ENCODE results near the gene IL17A.

Gene IL17A

GRCh38 chr6:52217761-52218160 is 31.6 kb downstream of the IL17A start:
- no peak for DNase-seq

GRCh38 chr6:52221302-52221701 is 35.1 kb downstream of the IL17A start:
- DNase-seq: no peak

GRCh38 chr6:52227495-52227894 is 41.3 kb downstream of the IL17A start:
- no peak for DNase-seq

GRCh38 chr6:52230685-52231084 is 44.5 kb downstream of the IL17A start:
- no peak for DNase-seq

- DNase-seq: no peak
Measured at GRCh38 chr6:52231406-52232127, 45.4 kb downstream of the IL17A start.

- DNase-seq: no peak
Measured at GRCh38 chr6:52233005-52233404, 46.8 kb downstream of the IL17A start.

- DNase-seq: no peak
Measured at GRCh38 chr6:52233975-52234823, 48.0 kb downstream of the IL17A start.

Measured in bone marrow (tissue), 2 donors.